Activated T-helper 17 cell treated with anti-CD3 and anti-CD28 coated beads, Interleukin-2, amount 50 U/mL, for 72 hours (primary cell): ENCODE measurements around the gene RNF14. TPM values are rescaled to one million over a fixed set of nuclear protein-coding genes. Genes with fewer than 3 reads are reported as not detected.
"Not testable (repeated sequence)": the region's sequence is repeated elsewhere in the genome, so short reads cannot be mapped to it uniquely, and the experiment has no call there.

Experiments
- ATAC-seq: fragments of 150-1000 bp; cut with Tn5 transposase; replicated peaks from 2 replicates; pipeline ENCODE4 v1.10.0; 2021; ENCODE audit warnings: mild to moderate bottlenecking, moderate library complexity
- H3K27ac Mint-ChIP-seq: one replicate; pipeline ENCODE4 v1.8.0; 2022; ENCODE audit warnings: mixed read lengths
- H3K27me3 Mint-ChIP-seq: one replicate; pipeline ENCODE4 v1.8.0; 2022; ENCODE audit warnings: mixed read lengths
- H3K36me3 Mint-ChIP-seq: one replicate; pipeline ENCODE4 v1.8.0; 2022; ENCODE audit warnings: low read depth, mild to moderate bottlenecking, mixed read lengths
- H3K4me1 Mint-ChIP-seq: one replicate; pipeline ENCODE4 v1.8.0; 2022; ENCODE audit warnings: mixed read lengths
- H3K4me3 Mint-ChIP-seq: one replicate; pipeline ENCODE4 v1.8.0; 2022; ENCODE audit warnings: mild to moderate bottlenecking, mixed read lengths
- H3K9me3 Mint-ChIP-seq: one replicate; pipeline ENCODE4 v1.8.0; 2022; ENCODE audit warnings: mixed read lengths
- total RNA-seq, 2 donors: library from RNA; stranded (reverse); gene quantifications; one replicate each; pipeline ENCODE4 v1.2.3, GENCODE V29; 2022

Gene RNF14
- total RNA-seq, 2 donors from 2014 or later: 28.4 to 30.8 TPM

DNA sequence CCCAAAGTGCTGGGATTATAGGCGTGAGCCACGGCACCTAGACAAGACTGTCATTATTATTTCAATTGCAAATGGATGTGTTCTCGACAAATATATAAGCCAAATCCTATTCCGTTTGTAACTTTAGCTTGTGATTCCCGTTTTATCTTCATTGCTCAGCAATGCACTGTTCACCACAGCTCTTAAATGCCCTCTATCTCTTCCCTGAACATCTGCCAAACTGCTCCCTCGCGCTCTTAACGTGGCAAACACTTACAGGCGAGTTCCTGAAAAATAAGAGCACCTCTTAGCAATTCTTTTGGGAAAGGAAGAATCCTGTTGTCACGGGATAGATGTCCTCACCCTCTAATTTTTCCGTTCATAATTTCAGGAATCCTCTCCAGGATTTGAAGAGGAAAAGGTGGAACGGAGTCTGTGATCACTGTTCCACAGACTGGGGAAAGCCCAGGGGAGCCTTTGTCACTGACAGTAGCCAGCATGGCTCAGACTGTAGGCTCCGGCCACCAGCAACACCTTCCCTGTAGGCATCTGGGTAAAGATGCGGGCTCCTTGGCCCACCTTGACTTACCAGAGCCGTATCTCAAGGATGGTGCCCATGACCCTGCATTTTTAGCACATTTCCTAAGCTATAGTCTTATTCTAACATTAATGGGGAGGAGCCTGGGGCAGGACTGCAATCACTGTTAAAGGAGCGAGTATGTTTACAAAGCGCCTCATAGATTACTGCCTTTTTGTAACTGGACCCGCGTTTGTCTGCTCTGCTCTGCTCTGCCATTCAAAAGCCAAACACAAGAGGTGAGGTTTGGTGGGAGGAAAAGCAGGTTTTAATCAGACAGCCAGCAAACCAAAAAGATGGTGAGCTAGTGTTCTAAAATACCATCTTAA is 64.1 kb downstream of the RNF14 start:
- Mint-ChIP-seq H3K9me3 (no peaks in the 10 kb centered on the region), H3K4me3 (no peak overlapping the region), H3K4me1 (peaks cover 6% of the 10 kb centered on the region), H3K27me3 (no peaks in the 10 kb centered on the region), H3K36me3 (no peaks in the 10 kb centered on the region), H3K27ac (no peak overlapping the region)
- ATAC-seq: no peak

- H3K36me3 Mint-ChIP-seq, H3K4me1 Mint-ChIP-seq, H3K9me3 Mint-ChIP-seq, H3K27ac Mint-ChIP-seq, H3K27me3 Mint-ChIP-seq, ATAC-seq, H3K4me3 Mint-ChIP-seq: not testable (repeated sequence)
Measured at GRCh38 chr5:142033632-142034567, 65.0 kb downstream of the RNF14 start.

GRCh38 chr5:142034994-142035393 is 66.1 kb downstream of the RNF14 start:
- no peak overlapping the region for H3K4me3 Mint-ChIP-seq
- H3K9me3 Mint-ChIP-seq: no peaks in the 10 kb centered on the region
- H3K27me3 Mint-ChIP-seq: no peaks in the 10 kb centered on the region
- H3K36me3 Mint-ChIP-seq: no peaks in the 10 kb centered on the region
- no peak for ATAC-seq
- H3K4me1 Mint-ChIP-seq: peaks cover 6% of the 10 kb centered on the region
- no peak overlapping the region for H3K27ac Mint-ChIP-seq

DNA sequence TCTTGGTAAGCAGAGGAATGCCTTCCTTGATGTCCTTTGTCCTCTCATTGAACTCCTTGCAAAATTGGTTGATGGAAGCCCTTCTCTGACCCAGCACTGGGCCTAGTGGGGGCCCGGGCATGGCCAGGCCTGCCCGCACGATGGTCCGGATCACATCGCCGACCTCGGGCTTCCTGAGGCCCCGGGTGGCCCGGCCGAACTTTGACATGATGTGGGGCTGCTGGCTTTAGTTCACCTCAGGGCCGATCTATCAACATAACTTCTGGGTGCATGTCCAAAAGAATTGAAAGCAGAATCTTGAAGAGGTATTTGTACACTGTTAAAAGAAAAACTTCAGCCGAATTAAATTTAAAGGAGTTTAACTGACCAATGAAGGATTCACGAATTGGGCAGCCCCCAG is 68.0 kb downstream of the RNF14 start:
- Mint-ChIP-seq H3K4me3 (no peak overlapping the region), H3K36me3 (no peaks in the 10 kb centered on the region), H3K27ac (no peak overlapping the region), H3K4me1 (peaks cover 6% of the 10 kb centered on the region), H3K27me3 (no peaks in the 10 kb centered on the region), H3K9me3 (no peaks in the 10 kb centered on the region)
- ATAC-seq: no peak

- not testable (repeated sequence) for ATAC-seq, H3K4me3 Mint-ChIP-seq, H3K9me3 Mint-ChIP-seq, H3K27ac Mint-ChIP-seq, H3K36me3 Mint-ChIP-seq, H3K4me1 Mint-ChIP-seq, H3K27me3 Mint-ChIP-seq
Measured at GRCh38 chr5:142037599-142037998, 68.7 kb downstream of the RNF14 start.

- Mint-ChIP-seq H3K4me3 (no peak overlapping the region), H3K9me3 (no peaks in the 10 kb centered on the region), H3K27ac (no peak overlapping the region)
Measured at GRCh38 chr5:142038735-142039134, 69.8 kb downstream of the RNF14 start.

More at GRCh38 chr5:142038735-142039134, 69.8 kb downstream of the RNF14 start:
- no peak for ATAC-seq
- H3K36me3 Mint-ChIP-seq: no peaks in the 10 kb centered on the region
- H3K27me3 Mint-ChIP-seq: no peaks in the 10 kb centered on the region
- peaks cover 6% of the 10 kb centered on the region for H3K4me1 Mint-ChIP-seq

Other genes with a start within 250 kb of the RNF14 start
- under 1 TPM in 1 of 2 donors, not detected in 1; 0.64 TPM for gene PCDH1, start 90.7 kb upstream of the RNF14 start, total RNA-seq
- 10 to 100 TPM; 80.4 to 82.8 TPM for gene DELE1, start 45.2 kb upstream of the RNF14 start, total RNA-seq
- 1 to 10 TPM in 1 of 2 donors, under 1 TPM in 1; 0.54 to 4.3 TPM for gene PCDH12, start 10.9 kb upstream of the RNF14 start, total RNA-seq
- 10 to 100 TPM; 35.8 to 51.1 TPM for gene GNPDA1, start 43.9 kb downstream of the RNF14 start, total RNA-seq
- gene NDFIP1, start 139.7 kb downstream of the RNF14 start, total RNA-seq: 100 to 1,000 TPM in 1 of 2 donors, 10 to 100 TPM in 1; 35.0 to 101 TPM